NOMO-1 treated with dmso at 0.1 percent for 144 hours (cell line): ENCODE data around the gene PHF10.
"Not testable (repeated sequence)": the region's sequence is repeated elsewhere in the genome, so short reads cannot be mapped to it uniquely, and the experiment has no call there.

ENCODE experiments used
- DNase-seq: peaks from one replicate; lab custom pipeline; 2025; ENCODE audit not compliant: unreplicated experiment; lab: John Stamatoyannopoulos, UW

Gene PHF10

GRCh38 chr6:169723200-169723909 lies 945 bp downstream of the PHF10 start:
- DNase-seq = no peak

GRCh38 chr6:169722362-169723199 lies 1.7 kb downstream of the PHF10 start:
- peak; percentile 7 for DNase-seq

- DNase-seq = peak; percentile 16
Observed at GRCh38 chr6:169720207-169720855, 4.0 kb downstream of the PHF10 start.

GRCh38 chr6:169719117-169719516 lies 5.2 kb downstream of the PHF10 start:
- DNase-seq = no peak

- no peak for DNase-seq
Observed at GRCh38 chr6:169714595-169714994, 9.7 kb downstream of the PHF10 start.

- no peak for DNase-seq
Observed at GRCh38 chr6:169714178-169714577, 10.1 kb downstream of the PHF10 start.

GRCh38 chr6:169710009-169710408 lies 14.3 kb downstream of the PHF10 start:
- DNase-seq = no peak

GRCh38 chr6:169709293-169709692 lies 15.0 kb downstream of the PHF10 start:
- no peak for DNase-seq

GRCh38 chr6:169707772-169708171 lies 16.5 kb downstream of the PHF10 start:
- DNase-seq = no peak

GRCh38 chr6:169702840-169703246 lies 21.5 kb downstream of the PHF10 start:
- no peak for DNase-seq

GRCh38 chr6:169701954-169702839 lies 22.1 kb downstream of the PHF10 start, which contains the start of the genes C6orf120 and WDR27:
TSS of gene C6orf120 (plus strand) at chr6:169702126. CDS start at chr6:169702460, 334 bp downstream.
TSS of gene WDR27 (minus strand) at chr6:169702029. CDS start at chr6:169689005, 13,024 bp downstream.
- peak; percentile 93 for DNase-seq

- DNase-seq = peak; percentile 39
Observed at GRCh38 chr6:169701311-169701953, 22.9 kb downstream of the PHF10 start.

- peak; percentile 10 for DNase-seq
Observed at GRCh38 chr6:169700296-169700695, 24.0 kb downstream of the PHF10 start.

GRCh38 chr6:169697115-169697514 lies 27.2 kb downstream of the PHF10 start:
- not testable (repeated sequence) for DNase-seq

- DNase-seq = no peak
Observed at GRCh38 chr6:169695131-169695530, 29.2 kb downstream of the PHF10 start.

- DNase-seq = no peak
Observed at GRCh38 chr6:169692516-169692915, 31.8 kb downstream of the PHF10 start.

- no peak for DNase-seq
Observed at GRCh38 chr6:169691260-169691659, 33.0 kb downstream of the PHF10 start.

GRCh38 chr6:169689287-169689686 lies 35.0 kb downstream of the PHF10 start:
- DNase-seq = peak; percentile 69

GRCh38 chr6:169685860-169686259 lies 38.4 kb downstream of the PHF10 start:
- no peak for DNase-seq

GRCh38 chr6:169684056-169684455 lies 40.2 kb downstream of the PHF10 start:
- DNase-seq = no peak
